WI38 (cell line): ENCODE data around the gene STUB1.

Experiments
- H3K4me3 ChIP-seq: 2 replicates; pipeline ENCODE4 v1.5.1; 2011; ENCODE audit warnings: low read depth, mild to moderate bottlenecking, control low read depth, low read length
- CTCF ChIP-seq: IDR thresholded peaks from 2 replicates; pipeline ENCODE4 v1.5.1; 2012; ENCODE audit warnings: low read depth, mild to moderate bottlenecking, control low read depth, low read length

STUB1 gene

GRCh38 chr16:660459-661183, 19.6 kb upstream of the STUB1 start:
- H3K4me3 ChIP-seq = no peak overlapping the region
- TF ChIP-seq CTCF = no peak

- no peak for TF ChIP-seq CTCF
- H3K4me3 ChIP-seq = no peak overlapping the region
These were observed 18.9 kb upstream of the STUB1 start for GRCh38 chr16:661184-661821.

GRCh38 chr16:662095-662494, 18.1 kb upstream of the STUB1 start:
- H3K4me3 ChIP-seq = no peak overlapping the region
- TF ChIP-seq CTCF = no peak

GRCh38 chr16:662597-662996, 17.6 kb upstream of the STUB1 start:
- TF ChIP-seq CTCF = no peak
- no peak overlapping the region for H3K4me3 ChIP-seq

- no peak for TF ChIP-seq CTCF
- no peak overlapping the region for H3K4me3 ChIP-seq
These were observed 13.6 kb upstream of the STUB1 start for GRCh38 chr16:666572-666971.

- no peak for TF ChIP-seq CTCF
- no peak overlapping the region; the same call in 1 of the 2 replicates for H3K4me3 ChIP-seq
These were observed 13.0 kb upstream of the STUB1 start for GRCh38 chr16:667113-667779.

- peak within 1 kb of the TSS; percentile 75 for H3K4me3 ChIP-seq
- TF ChIP-seq CTCF = peak; percentile 50
These were observed 12.3 kb upstream of the STUB1 start, which contains the start of gene RHOT2 for GRCh38 chr16:667780-668518. Gene RHOT2, plus strand, starts transcription at chr16:668132. Its CDS starts 68 bp downstream, at chr16:668200.
